Astrocyte of the spinal cord (primary cell): Measurements from ENCODE around the gene RHEBL1.
A peak's percentile ranks its signal among the peaks of the same experiment; 100 is the strongest.

Experiments
- DNase-seq: peaks from one replicate; pipeline ENCODE4 v3.0.0; 2011; ENCODE audit warnings: low read depth, low spot score
- H3K4me3 ChIP-seq: 2 replicates; pipeline ENCODE4 v1.5.1; 2011; ENCODE audit warnings: low read depth, mild to moderate bottlenecking, low read length, moderate library complexity
- in situ Hi-C: cut with HindIII; loops from 2 replicates; pipeline ENCODE4 v1.10.0; 2017; ENCODE audit warnings: low sequenced_read_pairs
- TF ChIP-seq, protein P1 (sequence below): IDR thresholded peaks from 2 replicates; pipeline ENCODE4 v1.5.1; 2012; ENCODE audit warnings: low read depth, mild to moderate bottlenecking, low read length, inconsistent platforms

The RHEBL1 gene

DNA sequence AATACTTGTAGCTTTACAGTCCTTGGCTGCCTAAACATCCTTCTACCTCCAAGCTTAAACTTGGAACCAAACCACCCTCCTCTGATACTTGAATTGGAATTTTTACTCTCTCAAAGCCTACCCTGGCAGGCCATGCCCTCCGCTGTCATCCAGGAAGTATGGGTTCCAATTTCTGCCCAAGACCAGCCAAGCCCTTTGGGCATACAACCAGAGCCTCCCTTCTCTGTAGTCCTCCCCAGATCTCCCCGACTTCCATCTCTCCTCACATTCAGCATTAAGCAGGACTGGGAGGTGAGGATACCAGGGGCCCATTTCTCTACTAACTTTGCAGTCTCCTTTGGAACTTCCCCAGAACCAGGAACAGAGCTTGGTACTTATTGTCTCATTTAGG, 25.2 kb upstream of the RHEBL1 start:
- no peak for DNase-seq
- in situ Hi-C loops, result no loop called here
- TF ChIP-seq, protein P1, sequence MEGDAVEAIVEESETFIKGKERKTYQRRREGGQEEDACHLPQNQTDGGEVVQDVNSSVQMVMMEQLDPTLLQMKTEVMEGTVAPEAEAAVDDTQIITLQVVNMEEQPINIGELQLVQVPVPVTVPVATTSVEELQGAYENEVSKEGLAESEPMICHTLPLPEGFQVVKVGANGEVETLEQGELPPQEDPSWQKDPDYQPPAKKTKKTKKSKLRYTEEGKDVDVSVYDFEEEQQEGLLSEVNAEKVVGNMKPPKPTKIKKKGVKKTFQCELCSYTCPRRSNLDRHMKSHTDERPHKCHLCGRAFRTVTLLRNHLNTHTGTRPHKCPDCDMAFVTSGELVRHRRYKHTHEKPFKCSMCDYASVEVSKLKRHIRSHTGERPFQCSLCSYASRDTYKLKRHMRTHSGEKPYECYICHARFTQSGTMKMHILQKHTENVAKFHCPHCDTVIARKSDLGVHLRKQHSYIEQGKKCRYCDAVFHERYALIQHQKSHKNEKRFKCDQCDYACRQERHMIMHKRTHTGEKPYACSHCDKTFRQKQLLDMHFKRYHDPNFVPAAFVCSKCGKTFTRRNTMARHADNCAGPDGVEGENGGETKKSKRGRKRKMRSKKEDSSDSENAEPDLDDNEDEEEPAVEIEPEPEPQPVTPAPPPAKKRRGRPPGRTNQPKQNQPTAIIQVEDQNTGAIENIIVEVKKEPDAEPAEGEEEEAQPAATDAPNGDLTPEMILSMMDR, result no peak
- no peak overlapping the region for H3K4me3 ChIP-seq

DNA sequence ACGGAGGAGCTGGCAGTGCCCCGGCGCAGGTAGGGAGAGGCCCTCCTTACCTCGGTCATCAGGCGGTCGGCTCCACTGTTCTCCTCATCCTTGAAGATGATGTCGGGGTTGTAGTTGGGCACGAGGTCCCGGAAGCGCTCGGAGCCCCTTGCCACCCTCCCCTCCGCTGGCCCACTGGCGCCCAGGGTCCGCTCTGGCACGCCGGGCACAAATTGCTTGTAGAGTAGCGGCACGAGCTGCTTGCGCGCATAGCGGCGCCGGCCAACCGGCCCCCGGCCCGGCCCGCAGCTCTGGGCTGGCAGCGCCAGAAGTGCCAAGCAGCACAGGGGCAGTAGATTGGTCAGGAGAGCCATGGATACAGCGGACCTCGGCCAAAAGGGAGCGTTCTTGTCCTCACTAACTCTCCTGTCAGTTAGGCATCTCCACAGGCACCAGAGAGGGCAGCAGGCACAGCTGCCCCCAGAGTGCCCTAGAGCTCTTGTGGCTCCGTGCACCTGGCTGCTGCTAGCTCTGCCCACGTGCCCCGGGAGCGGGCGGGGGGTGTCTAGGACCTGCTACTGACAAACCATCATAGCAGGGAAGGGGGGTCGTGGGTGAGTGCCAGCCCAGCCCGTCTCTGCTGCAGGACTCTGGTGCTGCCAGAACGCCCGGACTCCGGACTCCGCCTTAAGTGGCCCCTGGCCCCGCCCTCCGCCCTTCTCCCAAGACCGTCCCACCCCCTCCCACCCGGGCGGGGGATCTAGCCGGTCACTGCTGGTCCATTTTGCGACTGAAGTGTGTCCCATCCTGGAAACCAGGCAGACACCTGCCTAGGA, 24.6 kb upstream of the RHEBL1 start, which contains the start of gene DHH:
DHH (minus strand) TSS at position 642 of the 815 bp plus-strand sequence; CDS start at position 353, 289 bp downstream.
- H3K4me3 ChIP-seq, result peak within 1 kb of the TSS; percentile 12
- in situ Hi-C loops, result no loop called here
- TF ChIP-seq, protein P1, result no peak
- no peak for DNase-seq

DNA sequence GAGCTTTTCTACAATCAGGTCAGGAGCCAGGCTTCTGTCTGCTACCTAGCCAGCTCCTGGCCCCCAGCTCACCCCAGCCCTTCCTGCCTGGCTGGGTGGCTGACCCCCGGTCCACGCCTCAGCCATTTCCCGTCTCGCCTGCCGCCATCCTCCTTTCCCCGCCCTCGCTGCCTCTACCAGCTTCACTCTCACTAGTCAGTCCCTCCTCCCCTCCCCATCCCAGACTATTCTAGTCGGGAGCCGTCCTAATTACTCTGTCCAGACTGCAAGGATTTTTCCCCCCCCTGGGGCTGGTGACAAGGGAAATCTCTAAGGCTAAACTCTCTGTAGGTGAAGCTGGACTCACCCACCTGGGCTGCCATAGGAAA, 24.0 kb upstream of the RHEBL1 start:
- in situ Hi-C loops, result no loop called here
- H3K4me3 ChIP-seq, result peak overlapping the region; percentile 5
- DNase-seq, result no peak
- TF ChIP-seq, protein P1, result no peak

DNA sequence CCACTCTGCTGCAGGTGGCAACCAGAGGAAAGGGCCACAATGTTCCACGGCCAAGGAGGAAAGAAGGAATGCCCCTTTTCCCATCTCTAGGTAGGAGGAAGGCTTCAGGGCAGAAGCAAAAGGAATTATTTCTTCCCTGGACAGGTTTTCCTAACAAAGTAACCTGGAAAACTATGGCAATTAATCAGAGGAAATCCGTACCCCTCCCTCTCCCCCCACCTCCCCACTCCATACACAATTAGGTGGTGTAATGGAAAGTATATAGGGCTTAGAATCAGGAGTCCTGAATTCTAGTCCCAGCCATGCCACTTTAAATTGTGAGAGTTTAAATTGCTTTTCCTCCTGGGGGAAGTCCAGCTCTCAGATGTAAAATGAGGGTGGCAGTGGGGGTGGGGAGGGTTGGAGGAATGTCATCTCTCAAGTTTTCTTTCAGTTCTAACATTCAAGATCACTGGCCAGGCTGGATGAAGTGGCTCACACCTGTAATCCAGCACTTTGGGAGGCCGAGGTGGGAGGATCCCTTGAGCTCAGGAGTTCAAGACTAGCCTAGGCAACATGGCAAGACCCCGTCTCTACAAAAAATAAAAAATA, 23.1 kb upstream of the RHEBL1 start:
- in situ Hi-C loops, result no loop called here
- no peak for DNase-seq
- TF ChIP-seq, protein P1, result no peak
- H3K4me3 ChIP-seq, result no peak overlapping the region

DNA sequence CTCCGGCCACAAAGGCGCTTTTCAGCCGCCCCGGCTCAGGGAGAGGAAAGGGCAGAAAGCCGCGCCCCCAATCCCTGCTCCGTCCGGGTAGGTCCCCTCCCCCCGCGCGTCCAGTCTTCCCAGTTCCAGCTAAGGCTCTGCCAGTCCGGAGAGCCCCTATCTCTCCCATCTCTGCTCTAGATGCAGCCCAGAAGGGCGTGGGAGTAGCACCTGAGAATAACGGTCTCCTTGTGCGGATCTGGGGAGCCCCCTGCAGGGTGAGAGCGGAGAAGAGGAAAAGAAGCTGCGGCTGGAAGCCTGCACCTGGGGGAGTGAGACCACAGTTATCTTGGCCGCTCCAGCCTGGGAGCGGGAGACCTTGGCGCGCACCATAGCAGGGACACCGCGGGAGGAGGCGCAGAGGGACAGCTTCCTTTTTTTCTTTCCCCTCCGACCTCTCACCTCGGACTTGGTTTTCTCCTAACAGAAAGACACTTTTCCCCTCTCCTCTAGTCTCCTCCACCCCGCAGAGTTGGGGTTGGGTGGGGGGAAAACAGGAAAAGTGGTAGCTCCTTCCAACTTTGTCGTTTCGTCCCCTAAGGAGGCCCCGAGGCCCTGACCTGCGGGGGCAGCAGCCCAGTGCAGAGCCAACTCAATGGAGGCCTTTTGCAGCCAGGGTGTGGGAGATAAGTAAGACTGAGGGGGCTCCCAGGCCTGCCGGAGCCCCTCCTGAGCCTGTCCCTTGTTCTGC, 22.5 kb upstream of the RHEBL1 start:
- peak; percentile 35 for DNase-seq
- TF ChIP-seq, protein P1, result peak; percentile 64
- in situ Hi-C loops, result no loop called here
- peak overlapping the region; percentile 26 for H3K4me3 ChIP-seq

DNA sequence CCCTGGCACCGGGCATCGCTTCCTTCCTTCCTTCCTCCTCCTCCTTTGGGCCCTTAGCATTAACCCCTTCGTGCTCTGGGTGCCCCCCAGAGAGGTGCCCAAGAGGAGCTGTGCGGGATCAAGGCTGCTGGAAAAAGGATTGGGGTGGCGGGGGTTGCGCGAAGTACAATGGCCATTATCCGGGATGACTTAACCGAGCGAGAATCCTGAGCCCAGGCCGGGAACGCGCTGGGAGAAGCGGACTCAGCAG, 22.0 kb upstream of the RHEBL1 start:
- TF ChIP-seq, protein P1, result no peak
- in situ Hi-C loops, result no loop called here
- peak overlapping the region; percentile 26 for H3K4me3 ChIP-seq
- DNase-seq, result no peak
